GM13976 (cell line): ENCODE data around the gene RFPL4AL1.
"Not testable (repeated sequence)": the region's sequence is repeated elsewhere in the genome, so short reads cannot be mapped to it uniquely, and the experiment has no call there.

Experiments
- DNase-seq: peaks from one replicate; pipeline ENCODE4 v3.0.0; 2012; ENCODE audit warnings: low spot score
- in situ Hi-C: fragments of 300-500 bp; cut with MboI; formaldehyde crosslinking; loops from one replicate; pipeline ENCODE4 v1.12.0; 2022; ENCODE audit warnings: low sequenced_read_pairs, mixed read lengths, inconsistent platforms; ENCODE audit not compliant: unreplicated experiment
- TF ChIP-seq, protein P1 (sequence below): IDR thresholded peaks from 2 replicates; pipeline ENCODE4 v1.5.1; 2012; ENCODE audit warnings: borderline replicate concordance, mild to moderate bottlenecking; ENCODE audit not compliant: insufficient read depth; ENCODE audit errors: extremely low read depth, missing control alignments, control extremely low read depth

Gene RFPL4AL1

DNA sequence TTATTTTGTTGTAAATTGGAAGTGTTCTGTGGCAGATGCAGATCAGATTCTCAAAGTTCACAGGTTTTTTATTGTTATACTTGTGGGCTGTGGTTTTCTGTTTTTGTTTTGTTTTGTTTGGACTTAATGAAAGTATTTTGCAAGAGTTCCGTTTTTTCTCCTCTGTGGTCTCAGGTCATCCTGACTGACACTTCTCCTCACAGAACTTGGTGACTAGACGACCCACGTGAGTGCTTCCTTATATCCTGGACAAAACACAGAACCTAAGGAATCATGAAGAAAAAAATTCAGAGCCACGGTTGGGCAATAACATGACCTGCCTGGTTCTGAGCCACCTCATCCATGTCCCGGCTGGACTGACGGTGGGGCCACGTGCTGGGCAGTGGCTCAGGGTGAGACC, 2.5 kb upstream of the RFPL4AL1 start:
- no peak for DNase-seq
- in situ Hi-C loops = no loop called here
- TF ChIP-seq, protein P1, sequence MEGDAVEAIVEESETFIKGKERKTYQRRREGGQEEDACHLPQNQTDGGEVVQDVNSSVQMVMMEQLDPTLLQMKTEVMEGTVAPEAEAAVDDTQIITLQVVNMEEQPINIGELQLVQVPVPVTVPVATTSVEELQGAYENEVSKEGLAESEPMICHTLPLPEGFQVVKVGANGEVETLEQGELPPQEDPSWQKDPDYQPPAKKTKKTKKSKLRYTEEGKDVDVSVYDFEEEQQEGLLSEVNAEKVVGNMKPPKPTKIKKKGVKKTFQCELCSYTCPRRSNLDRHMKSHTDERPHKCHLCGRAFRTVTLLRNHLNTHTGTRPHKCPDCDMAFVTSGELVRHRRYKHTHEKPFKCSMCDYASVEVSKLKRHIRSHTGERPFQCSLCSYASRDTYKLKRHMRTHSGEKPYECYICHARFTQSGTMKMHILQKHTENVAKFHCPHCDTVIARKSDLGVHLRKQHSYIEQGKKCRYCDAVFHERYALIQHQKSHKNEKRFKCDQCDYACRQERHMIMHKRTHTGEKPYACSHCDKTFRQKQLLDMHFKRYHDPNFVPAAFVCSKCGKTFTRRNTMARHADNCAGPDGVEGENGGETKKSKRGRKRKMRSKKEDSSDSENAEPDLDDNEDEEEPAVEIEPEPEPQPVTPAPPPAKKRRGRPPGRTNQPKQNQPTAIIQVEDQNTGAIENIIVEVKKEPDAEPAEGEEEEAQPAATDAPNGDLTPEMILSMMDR = no peak

DNA sequence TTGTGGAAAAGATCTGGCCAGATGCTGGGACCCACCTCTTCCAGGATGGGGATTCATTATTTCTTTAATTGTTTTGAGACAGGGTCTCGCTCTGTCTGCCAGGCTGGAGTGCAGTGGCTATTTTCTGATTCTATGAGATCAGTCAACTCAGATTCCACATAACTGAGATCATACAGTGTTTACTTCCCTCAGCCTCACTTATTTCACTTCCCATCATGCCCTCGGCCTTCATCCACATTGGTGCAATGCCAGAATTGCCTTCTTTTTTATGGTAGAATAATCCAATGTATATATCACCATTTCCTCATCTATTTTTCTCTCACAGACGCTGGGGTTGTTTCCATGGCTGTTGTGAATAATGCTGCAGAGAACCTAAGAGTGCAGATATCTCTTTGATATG, 714 bp downstream of the RFPL4AL1 start:
- in situ Hi-C loops, DNase-seq: not testable (repeated sequence)

DNA sequence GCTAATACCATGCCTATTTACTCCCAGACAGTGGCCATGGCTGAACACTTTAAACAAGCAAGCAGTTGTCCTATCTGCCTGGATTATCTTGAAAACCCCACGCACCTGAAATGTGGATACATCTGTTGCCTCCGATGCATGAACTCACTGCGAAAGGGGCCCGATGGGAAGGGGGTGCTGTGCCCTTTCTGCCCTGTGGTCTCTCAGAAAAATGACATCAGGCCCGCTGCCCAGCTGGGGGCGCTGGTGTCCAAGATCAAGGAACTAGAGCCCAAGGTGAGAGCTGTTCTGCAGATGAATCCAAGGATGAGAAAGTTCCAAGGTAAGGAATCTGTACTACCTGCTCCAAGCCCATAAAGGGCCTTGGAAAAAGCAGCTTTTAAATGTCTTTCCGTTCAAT, 8.6 kb downstream of the RFPL4AL1 start:
- DNase-seq = no peak
- TF ChIP-seq, protein P1 = no peak
- in situ Hi-C loops = no loop called here

DNA sequence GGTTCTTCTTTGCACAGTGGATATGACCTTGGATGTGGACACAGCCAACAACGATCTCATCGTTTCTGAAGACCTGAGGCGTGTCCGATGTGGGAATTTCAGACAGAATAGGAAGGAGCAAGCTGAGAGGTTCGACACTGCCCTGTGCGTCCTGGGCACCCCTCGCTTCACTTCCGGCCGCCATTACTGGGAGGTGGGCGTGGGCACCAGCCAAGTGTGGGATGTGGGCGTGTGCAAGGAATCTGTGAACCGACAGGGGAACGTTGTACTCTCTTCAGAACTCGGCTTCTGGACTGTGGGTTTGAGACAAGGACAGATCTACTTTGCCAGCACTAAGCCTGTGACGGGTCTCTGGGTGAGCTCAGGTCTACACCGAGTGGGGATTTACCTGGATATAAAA, 9.4 kb downstream of the RFPL4AL1 start:
- TF ChIP-seq, protein P1 = no peak
- no peak for DNase-seq
- in situ Hi-C loops = no loop called here

DNA sequence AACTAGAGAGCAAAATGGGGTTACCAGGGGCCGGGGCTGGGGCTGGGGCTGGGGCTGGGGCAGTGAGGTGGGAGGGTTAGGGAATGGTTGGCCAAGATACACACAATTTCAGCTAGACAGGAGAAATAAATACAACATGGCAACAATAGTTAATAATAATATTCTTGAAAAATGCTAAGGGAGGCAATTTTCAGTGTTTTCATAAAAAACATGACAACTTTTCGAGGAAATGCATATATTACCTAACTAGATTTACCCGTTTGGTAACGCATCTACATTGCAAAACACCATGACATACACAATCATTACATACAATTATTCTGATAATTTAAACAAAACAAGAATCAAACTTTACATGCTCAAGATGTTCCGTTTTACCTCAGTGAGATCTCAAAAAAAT, 12.2 kb downstream of the RFPL4AL1 start:
- in situ Hi-C loops = no loop called here
- no peak for DNase-seq
- TF ChIP-seq, protein P1 = no peak

DNA sequence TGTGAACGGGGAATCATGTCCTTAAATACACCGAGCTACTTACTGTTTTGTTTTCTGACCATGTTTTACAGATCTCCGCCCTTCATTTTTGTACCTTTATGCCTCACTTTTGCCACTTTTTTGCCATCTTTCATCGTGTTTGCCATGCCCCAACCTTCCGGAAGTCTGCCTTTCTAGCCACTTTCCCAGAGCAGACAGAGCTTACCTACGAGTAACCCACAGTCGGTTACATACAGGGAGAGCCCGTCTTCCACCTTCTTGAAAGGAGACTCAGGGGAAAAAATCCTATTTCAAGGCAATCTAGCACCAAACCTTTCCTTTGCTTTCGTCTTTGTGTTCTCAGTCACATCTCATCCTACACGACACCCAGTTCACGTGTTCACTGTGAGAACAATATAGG, 26.1 kb downstream of the RFPL4AL1 start:
- TF ChIP-seq, protein P1 = no peak
- DNase-seq = no peak
- in situ Hi-C loops = no loop called here

DNA sequence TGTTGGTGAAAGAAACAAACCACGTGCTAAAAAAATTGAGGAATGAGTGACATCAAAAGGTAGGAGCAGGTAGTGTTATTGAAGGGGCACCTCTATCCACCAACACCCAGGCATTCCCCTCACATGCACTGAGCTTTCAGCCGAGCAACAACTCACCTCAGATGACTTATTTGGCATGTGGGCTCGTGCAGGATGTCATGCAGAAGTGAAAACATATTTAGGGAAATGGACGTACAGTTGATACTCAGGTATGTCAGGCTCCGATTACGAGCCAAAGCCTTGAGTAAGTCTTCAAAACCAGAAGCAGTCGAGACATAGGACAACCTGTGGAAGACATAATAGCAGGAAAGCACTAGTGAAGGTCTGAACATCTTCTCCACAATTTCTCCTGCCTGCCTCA, 32.5 kb downstream of the RFPL4AL1 start:
- in situ Hi-C loops = no loop called here
- TF ChIP-seq, protein P1 = no peak
- no peak for DNase-seq
